Stimulated activated CD8-positive, alpha-beta memory T cell treated with anti-CD3 and anti-CD28 coated beads, Interleukin-15, amount 100 ng/mL, for 4 hours (primary cell): Measurements from ENCODE around the gene SKAP1.
"Not testable (repeated sequence)": the region's sequence is repeated elsewhere in the genome, so short reads cannot be mapped to it uniquely, and the experiment has no call there.

ENCODE experiments used
- DNase-seq, 2 donors: peaks; one replicate each; pipeline ENCODE4 v3.0.0-alpha.2; 2020; ENCODE audit warnings: low read depth in 2 of 2

The SKAP1 gene

DNA sequence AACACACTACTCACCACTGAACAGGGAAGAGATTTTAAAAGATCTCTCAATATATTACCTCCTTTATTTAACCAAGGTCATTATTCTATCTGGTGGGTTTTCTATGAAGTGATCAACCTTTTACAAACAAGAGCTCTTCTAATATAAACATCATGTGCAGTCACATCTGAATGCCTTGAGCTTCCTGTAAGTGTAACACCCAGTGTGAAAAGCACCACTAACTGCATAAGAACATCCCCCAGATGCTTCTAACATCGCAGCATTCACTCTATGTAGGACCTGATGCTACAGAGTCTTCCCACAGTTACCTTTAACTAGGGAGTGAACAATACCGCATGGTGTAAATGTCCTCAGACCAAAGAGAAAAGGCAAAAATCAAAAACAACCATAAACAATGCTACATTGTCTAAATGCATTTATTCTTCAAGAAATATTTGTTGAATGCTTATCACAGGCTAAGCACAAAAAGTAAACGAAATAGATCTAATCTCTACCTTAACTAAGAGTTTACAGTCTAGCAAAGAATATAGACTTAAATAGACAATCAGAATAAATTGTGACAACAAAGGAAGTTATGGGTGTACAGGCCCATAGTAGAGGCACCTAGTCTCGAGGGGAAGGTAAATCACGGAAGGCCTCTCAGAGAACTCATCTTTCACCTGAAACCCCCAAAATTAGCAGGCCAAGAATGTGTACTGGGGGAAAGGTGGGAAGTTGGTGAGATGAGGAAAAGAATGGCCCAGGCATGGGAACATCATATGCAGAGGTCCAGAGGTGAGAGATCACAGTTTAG is 16.2 kb downstream of the SKAP1 start:
- no peak for DNase-seq

GRCh38 chr17:48412841-48413240 is 17.2 kb downstream of the SKAP1 start:
- no peak for DNase-seq

GRCh38 chr17:48410821-48411220 is 19.2 kb downstream of the SKAP1 start:
- not testable (repeated sequence) for DNase-seq

DNA sequence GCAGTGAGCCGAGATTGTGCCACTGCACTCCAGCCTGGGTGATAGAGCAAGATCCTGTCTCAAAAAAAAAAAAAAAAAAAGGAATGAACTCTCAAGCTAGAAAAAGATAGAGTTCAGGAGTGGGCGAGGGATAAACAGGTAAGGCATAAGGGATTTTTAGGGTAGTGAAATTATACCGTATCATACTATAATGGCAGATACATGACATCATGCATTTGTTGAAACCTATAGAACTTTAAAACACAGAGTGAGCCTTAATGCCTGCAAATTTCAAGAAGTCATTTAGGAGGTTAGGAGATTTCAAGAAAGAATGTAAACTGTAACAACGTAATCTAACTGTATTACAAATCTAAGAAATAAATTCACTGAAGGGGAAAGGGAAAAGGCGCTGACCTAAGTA is 20.4 kb downstream of the SKAP1 start:
- DNase-seq = no peak

DNA sequence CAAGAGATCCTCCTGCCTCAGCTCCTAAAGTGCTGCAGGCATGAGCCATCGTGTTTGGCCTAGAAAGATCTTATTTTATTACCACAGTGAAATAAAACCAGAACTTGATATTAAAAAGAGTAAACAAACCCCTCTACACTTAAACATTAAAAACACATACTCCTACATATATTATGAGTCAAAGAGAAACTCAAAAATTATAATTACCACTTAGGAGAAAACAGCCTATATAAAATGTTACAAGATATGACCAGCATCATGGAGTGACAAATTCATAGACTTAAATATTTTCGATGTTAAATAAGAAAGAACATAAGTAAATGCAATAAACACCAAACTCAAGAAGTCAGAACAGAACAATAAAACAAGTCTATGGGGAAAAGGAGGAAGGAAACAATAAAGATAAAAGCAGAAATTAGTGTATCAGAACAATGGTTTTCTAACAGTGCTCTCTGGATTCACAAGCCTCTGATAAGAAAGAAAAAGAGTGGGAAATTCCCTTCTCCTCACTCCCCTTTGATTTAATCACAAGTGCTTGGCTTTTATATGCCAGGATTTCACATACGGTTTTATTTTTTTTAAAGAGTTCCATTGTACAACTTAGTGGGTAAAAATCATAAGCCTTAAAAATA is 23.0 kb downstream of the SKAP1 start:
- DNase-seq = no peak

GRCh38 chr17:48394821-48395220 is 35.2 kb downstream of the SKAP1 start:
- DNase-seq = no peak

- no peak for DNase-seq
These were observed 36.7 kb downstream of the SKAP1 start for GRCh38 chr17:48393283-48393682.

DNA sequence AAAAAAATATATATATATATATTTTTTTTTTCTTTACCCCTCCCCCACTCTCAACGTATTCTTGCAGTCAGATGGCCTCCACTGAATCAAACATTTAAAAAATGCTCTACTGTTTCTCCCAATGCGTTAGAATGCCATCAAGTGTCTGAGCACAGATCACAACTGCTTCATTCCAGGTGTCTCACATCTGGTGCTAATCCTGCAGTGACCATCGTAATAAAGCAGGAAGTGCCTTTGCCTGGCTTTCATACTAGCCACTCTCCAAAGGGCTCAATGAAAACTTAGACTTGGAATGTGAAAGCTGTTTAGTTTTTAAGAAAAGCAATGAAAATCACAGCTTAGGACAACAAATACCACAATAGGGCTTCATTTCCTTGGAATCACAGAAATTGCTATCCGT is 37.2 kb downstream of the SKAP1 start:
- no peak for DNase-seq

GRCh38 chr17:48391444-48391843 is 38.6 kb downstream of the SKAP1 start:
- DNase-seq = no peak

GRCh38 chr17:48389903-48390302 is 40.1 kb downstream of the SKAP1 start:
- DNase-seq = no peak

GRCh38 chr17:48388955-48389743 is 40.9 kb downstream of the SKAP1 start:
- no peak for DNase-seq

DNA sequence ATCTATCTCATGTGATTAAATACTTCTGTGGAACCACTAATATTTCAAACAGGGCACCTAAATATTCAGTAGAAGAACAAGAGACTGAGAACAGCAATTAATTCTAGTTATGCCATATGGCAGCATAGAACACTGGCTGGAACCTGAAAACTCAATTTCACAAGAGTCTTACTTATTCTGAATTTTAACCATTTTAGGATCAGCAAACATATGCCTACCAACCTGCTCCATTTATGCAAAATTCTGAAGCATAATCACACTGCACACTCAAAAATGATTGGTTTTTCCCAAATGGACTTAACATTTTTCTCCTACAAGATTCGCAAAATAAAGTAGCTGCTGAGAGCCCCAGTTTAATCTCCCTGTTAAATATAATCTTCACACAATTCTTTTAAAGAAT is 43.2 kb downstream of the SKAP1 start:
- no peak for DNase-seq

DNA sequence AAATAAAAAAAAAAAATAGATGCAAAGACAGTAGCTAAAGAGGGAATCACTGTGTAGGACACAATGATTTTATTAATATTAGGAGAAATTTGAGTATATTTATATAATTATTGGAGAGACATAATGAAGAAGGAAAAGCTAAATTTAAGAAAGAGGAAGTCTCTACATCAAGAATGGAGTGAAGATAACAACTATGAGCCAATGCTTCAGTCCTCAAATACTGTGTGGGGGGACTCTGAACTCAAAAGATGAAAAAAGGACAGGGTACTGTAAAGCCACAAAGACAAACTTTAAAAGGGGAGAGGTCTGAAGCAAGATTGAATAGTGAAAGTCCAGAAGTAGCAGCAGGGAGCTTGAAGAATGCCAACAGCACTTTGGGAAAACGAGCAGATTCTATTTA is 44.7 kb downstream of the SKAP1 start:
- no peak for DNase-seq

- no peak for DNase-seq
These were observed 45.9 kb downstream of the SKAP1 start for GRCh38 chr17:48384164-48384563.

GRCh38 chr17:48382989-48383388 is 47.0 kb downstream of the SKAP1 start:
- no peak for DNase-seq

DNA sequence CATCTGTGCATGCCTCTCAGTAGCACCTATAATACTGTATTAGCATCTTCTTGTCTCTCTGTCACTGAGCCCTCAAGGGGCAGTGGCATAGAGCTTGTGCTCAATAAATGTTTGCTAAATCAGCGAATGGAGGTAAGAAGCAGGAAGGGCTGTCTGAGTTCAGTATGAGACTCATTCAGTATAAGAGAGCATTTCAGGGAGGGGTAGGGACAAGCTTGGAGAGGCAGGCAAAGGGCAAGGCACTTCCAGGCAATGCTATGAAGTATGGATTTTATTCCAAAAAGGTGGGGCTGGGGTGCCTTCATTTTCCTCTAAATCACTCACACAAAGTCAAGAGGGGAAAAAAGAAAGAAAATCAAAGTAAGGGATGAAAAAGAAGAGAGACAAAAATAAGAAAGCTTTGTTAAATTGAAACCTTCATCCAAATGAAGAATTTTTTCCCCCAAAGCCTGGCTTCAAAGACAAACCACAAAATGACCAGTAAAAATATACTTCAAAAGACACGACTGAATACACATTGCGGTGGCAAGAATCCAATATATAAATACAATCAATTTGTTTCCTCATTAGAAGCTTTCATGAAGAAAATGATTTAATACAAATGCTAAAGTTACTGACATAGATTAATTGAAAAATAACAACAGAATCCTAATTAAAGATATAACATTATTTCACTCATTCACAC is 51.2 kb downstream of the SKAP1 start:
- DNase-seq = no peak

- DNase-seq = no peak
These were observed 51.8 kb downstream of the SKAP1 start for GRCh38 chr17:48378238-48378637.

DNA sequence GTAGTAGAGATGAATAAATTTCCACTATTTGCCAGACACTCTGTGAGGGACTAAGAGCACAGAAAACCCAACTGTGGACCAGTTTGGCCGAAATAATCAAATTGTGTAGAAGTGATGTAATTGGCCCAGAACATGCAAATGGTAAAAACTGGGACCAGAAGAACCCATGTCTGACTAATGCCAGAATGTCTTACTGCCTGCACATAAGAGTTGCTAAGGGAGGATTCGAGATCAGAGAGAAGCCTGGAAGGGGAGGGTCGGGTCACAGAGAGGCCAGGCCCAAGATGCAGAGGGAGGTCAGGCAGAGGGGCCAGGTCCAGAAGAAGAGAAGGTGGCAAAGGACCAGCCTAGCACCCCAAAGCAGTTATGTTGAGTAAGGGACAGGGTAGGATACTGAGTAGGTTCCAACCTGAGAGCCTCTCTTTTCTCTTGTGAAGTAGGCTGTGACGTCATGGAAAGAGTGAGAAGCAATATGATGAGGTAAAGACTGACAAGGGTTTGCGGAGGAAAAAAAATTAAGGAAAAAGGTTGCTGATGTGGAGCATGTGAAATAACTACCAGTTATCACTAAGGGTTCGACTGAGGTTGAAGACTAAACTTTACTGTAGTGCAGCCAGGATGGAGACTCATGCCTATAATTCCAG is 53.2 kb downstream of the SKAP1 start:
- no peak for DNase-seq

GRCh38 chr17:48375356-48375755 is 54.7 kb downstream of the SKAP1 start:
- no peak for DNase-seq

DNA sequence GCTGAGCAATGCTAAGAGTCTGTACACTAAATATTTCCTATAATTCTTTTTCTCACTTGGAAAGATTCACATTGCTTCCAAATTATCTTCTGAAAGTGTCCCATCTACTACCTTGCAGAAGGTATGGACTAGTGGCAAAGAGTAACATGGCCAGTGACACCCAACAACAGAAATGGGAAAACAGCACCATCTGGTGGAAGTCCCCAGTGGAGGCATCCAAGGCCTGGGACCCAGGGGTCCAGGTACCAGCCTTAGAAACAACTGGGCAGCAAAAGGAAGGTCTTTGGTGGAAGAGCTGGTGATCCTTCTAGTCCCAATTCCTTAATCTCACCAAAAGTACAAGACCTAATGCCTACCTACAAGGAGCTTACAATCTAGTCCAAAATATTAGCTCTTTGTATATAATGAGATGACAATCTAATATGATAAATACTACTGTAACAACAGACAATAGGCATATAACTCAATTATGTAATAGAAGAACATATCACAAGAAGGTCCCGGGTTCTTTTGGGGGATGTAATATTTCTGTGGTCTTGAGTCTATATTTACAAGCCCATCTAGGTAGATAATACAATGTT is 55.3 kb downstream of the SKAP1 start:
- DNase-seq = no peak

DNA sequence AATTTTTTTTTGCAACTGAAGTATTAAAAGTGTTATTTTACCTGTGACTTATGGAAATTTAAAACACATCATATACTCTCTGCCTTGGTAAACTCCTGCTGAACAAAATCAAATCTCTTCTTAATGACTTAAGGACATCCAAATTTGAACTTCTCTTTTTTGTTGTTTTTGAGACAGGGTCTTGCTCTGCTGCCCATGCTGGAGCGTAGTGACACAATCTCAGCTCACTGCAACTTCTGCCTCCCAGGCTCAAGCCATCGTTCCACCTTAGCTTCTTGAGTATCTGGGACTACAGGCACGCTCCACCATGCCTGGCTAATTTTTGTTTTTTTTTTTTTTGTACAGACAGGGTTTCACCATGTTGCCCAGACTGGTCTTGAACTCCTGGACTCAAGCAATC is 56.1 kb downstream of the SKAP1 start:
- no peak for DNase-seq
